H1 (cell line): ENCODE results near the gene GPR150. TPM values are rescaled to one million over a fixed set of nuclear protein-coding genes. Genes with fewer than 3 reads are reported as not detected.

Source experiments
- CTCF ChIA-PET: fragments of 300-600 bp; sonication (Branson Sonifier 250); formaldehyde crosslinking; loops from one replicate; lab custom pipeline; 2021; ENCODE audit not compliant: partially characterized antibody; lab: Charles Lee
- POLR2A ChIA-PET: fragments of 300-600 bp; sonication (Branson Sonifier 250); formaldehyde crosslinking; loops from one replicate; lab custom pipeline; 2021; ENCODE audit warnings: inconsistent platforms; ENCODE audit not compliant: partially characterized antibody; lab: Charles Lee
- DNase-seq, 2 experiments: peaks; one replicate each; pipeline versions ENCODE4 v3.0.0 to v3.0.0-alpha.2; 2010 to 2022; ENCODE audit warnings: low spot score in 2 of 2, low read depth in 1 of 2, mixed read lengths in 1 of 2
- FAIRE-seq: peaks from 2 replicates; lab custom pipeline; 2011; peaks lifted over from hg19 to GRCh38; lab: Jason Lieb, UNC
- H2AFZ ChIP-seq: 2 replicates; pipeline ENCODE4 v1.8.1; 2012; ENCODE audit warnings: low read length, inconsistent platforms
- H2AK5ac ChIP-seq: 2 replicates; pipeline ENCODE4 v1.6.1; 2013; ENCODE audit warnings: low read depth, low read length
- H2BK120ac ChIP-seq: replicated peaks from 2 replicates; pipeline ENCODE3; 2013; ENCODE audit warnings: low read depth, low read length, inconsistent platforms
- H2BK12ac ChIP-seq: 2 replicates; pipeline ENCODE4 v1.6.1; 2013; ENCODE audit warnings: low read depth, low read length
- H2BK15ac ChIP-seq: 2 replicates; pipeline ENCODE4 v1.6.1; 2013; ENCODE audit warnings: low read length
- H2BK20ac ChIP-seq: 2 replicates; pipeline ENCODE4 v1.6.1; 2013; ENCODE audit warnings: low read length
- H2BK5ac ChIP-seq: 2 replicates; pipeline ENCODE4 v1.6.1; 2013; ENCODE audit warnings: low read depth, low read length
- H3K14ac ChIP-seq: 2 replicates; pipeline ENCODE4 v1.6.1; 2013; ENCODE audit warnings: inconsistent platforms; ENCODE audit not compliant: insufficient read length
- H3K18ac ChIP-seq: 2 replicates; pipeline ENCODE4 v1.6.1; 2013; ENCODE audit warnings: low read length; ENCODE audit errors: extremely low read depth
- H3K23ac ChIP-seq: 2 replicates; pipeline ENCODE4 v1.6.1; 2013; ENCODE audit warnings: inconsistent platforms; ENCODE audit not compliant: insufficient read length
- H3K23me2 ChIP-seq: 2 replicates; pipeline ENCODE4 v1.6.1; 2013; ENCODE audit warnings: low read depth, low read length
- H3K27ac ChIP-seq: 2 replicates; pipeline ENCODE4 v1.6.1; 2011; ENCODE audit warnings: low read depth, low read length, inconsistent platforms
- H3K27me3 ChIP-seq, 4 experiments: replicated peaks in 1 of 4; 1 replicate in 1 of 4; 2 replicates in 3 of 4; pipeline versions ENCODE4 v1.6.1 to v1.8.1; 2011 to 2013; ENCODE audit warnings: low read length in 3 of 4, mild to moderate bottlenecking in 3 of 4, inconsistent platforms in 2 of 4, mixed read lengths in 2 of 4, moderate library complexity in 1 of 4; ENCODE audit not compliant: control insufficient read depth in 3 of 4, insufficient read depth in 3 of 4; ENCODE audit errors: extremely low read depth in 1 of 4
- H3K36me3 ChIP-seq, 4 experiments: 2 replicates each; pipeline versions ENCODE4 v1.6.1 to v1.8.1; 2011 to 2013; ENCODE audit warnings: mild to moderate bottlenecking in 4 of 4, low read length in 3 of 4, moderate library complexity in 2 of 4, control low read depth in 1 of 4, inconsistent platforms in 1 of 4; ENCODE audit not compliant: insufficient read depth in 4 of 4, control insufficient read depth in 2 of 4
- H3K4ac ChIP-seq: replicated peaks from 2 replicates; pipeline ENCODE3; 2013; ENCODE audit warnings: low read length, low read depth, mixed read lengths, inconsistent platforms; ENCODE audit not compliant: insufficient read length
- H3K4me1 ChIP-seq, 4 experiments: replicated peaks in 1 of 4; 1 replicate in 1 of 4; 2 replicates in 3 of 4; pipeline versions ENCODE4 v1.6.1 to v1.8.1; 2011 to 2013; ENCODE audit warnings: low read length in 3 of 4, inconsistent platforms in 2 of 4, mixed read lengths in 1 of 4; ENCODE audit not compliant: insufficient read depth in 4 of 4, control insufficient read depth in 3 of 4
- H3K4me2 ChIP-seq, 2 experiments: 2 replicates each; pipeline versions ENCODE4 v1.6.1 to v1.8.1; 2011 to 2013; ENCODE audit warnings: low read depth in 2 of 2, low read length in 2 of 2, control low read depth in 1 of 2, inconsistent platforms in 1 of 2, mild to moderate bottlenecking in 1 of 2; ENCODE audit not compliant: insufficient read depth in 1 of 2
- H3K4me3 ChIP-seq, 4 experiments: fragments of 200-600, 300-600 bp in 1 of 4; sonication (generic), shearing (Covaris generic), sonication (Bioruptor Twin) in 1 of 4; 2 replicates each; pipeline versions ENCODE4 v1.5.1 to v1.8.1; 2011 to 2016; ENCODE audit warnings: low read length in 4 of 4, low read depth in 3 of 4, control low read depth in 2 of 4, inconsistent platforms in 2 of 4, mild to moderate bottlenecking in 2 of 4, mixed read lengths in 1 of 4, moderate library complexity in 1 of 4; ENCODE audit not compliant: insufficient read depth in 2 of 4; ENCODE audit errors: extremely low read depth in 1 of 4
- H3K56ac ChIP-seq: replicated peaks from 2 replicates; pipeline ENCODE3; 2013; ENCODE audit warnings: low read depth, mild to moderate bottlenecking, mixed read lengths, low read length, inconsistent platforms; ENCODE audit not compliant: insufficient read length
- H3K79me1 ChIP-seq: 2 replicates; pipeline ENCODE4 v1.6.1; 2013; ENCODE audit warnings: low read depth, low read length, control low read depth
- H3K79me2 ChIP-seq, 2 experiments: 2 replicates each; pipeline versions ENCODE4 v1.6.1 to v1.8.1; 2012 to 2013; ENCODE audit warnings: low read length in 2 of 2, mild to moderate bottlenecking in 2 of 2, inconsistent platforms in 1 of 2; ENCODE audit not compliant: insufficient read depth in 2 of 2, control insufficient read depth in 1 of 2
- H3K9ac ChIP-seq, 4 experiments: replicated peaks in 1 of 4; 1 replicate in 1 of 4; 2 replicates in 3 of 4; pipeline versions ENCODE4 v1.6.1 to v1.8.1; 2011 to 2013; ENCODE audit warnings: low read depth in 3 of 4, low read length in 3 of 4, control low read depth in 2 of 4, mild to moderate bottlenecking in 2 of 4, moderate library complexity in 2 of 4, inconsistent platforms in 1 of 4; ENCODE audit errors: extremely low read depth in 1 of 4
- H3K9me3 ChIP-seq, 2 experiments: 2 replicates each; pipeline versions ENCODE4 v1.6.1 to v1.8.1; 2012 to 2013; ENCODE audit warnings: mild to moderate bottlenecking in 2 of 2, moderate library complexity in 2 of 2, control low read depth in 1 of 2, inconsistent platforms in 1 of 2, low read depth in 1 of 2, low read length in 1 of 2, mixed read lengths in 1 of 2; ENCODE audit not compliant: insufficient read depth in 2 of 2
- H4K20me1 ChIP-seq, 2 experiments: replicated peaks in 1 of 2; 2 replicates each; pipeline versions ENCODE3 to v1.8.1; 2011 to 2013; ENCODE audit warnings: inconsistent platforms in 2 of 2, low read length in 2 of 2, mild to moderate bottlenecking in 1 of 2; ENCODE audit not compliant: insufficient read depth in 2 of 2, control insufficient read depth in 1 of 2
- H4K5ac ChIP-seq: 2 replicates; pipeline ENCODE4 v1.6.1; 2013; ENCODE audit warnings: low read length, low read depth, mixed read lengths, inconsistent platforms; ENCODE audit not compliant: insufficient read length
- H4K8ac ChIP-seq: 2 replicates; pipeline ENCODE4 v1.8.0; 2013; ENCODE audit warnings: mild to moderate bottlenecking, moderate library complexity, low read length, inconsistent platforms; ENCODE audit not compliant: insufficient read depth; ENCODE audit errors: extremely low read depth
- H4K91ac ChIP-seq: replicated peaks from 2 replicates; pipeline ENCODE3; 2013; ENCODE audit warnings: low read length, mixed read lengths, inconsistent platforms; ENCODE audit not compliant: insufficient read length
- ASH2L ChIP-seq: fragments of 200-600, 300-600 bp; sonication (generic); IDR thresholded peaks from one replicate; pipeline ENCODE4 v1.7.1; 2017; ENCODE audit warnings: low read length
- BRCA1 ChIP-seq: IDR thresholded peaks from 2 replicates; pipeline ENCODE4 v1.6.1; 2012; ENCODE audit warnings: low read depth, low read length, improper control_type of control experiment
- CBX8 ChIP-seq: fragments of 300-800, 300-1000 bp; sonication (generic); IDR thresholded peaks from 2 replicates; pipeline ENCODE4 v1.7.1; 2016; ENCODE audit warnings: low read depth, low read length, borderline replicate concordance
- CHD2 ChIP-seq: IDR thresholded peaks from 2 replicates; pipeline ENCODE4 v1.6.1; 2012; ENCODE audit warnings: low read length, improper control_type of control experiment
- JUN ChIP-seq: IDR thresholded peaks from 2 replicates; pipeline ENCODE4 v1.6.1; 2011; ENCODE audit warnings: low read depth, mild to moderate bottlenecking, improper control_type of control experiment, low read length
- KDM1A ChIP-seq: fragments of 200-600, 300-600 bp; sonication (generic); IDR thresholded peaks from 2 replicates; pipeline ENCODE4 v1.7.1; 2016; ENCODE audit warnings: mild to moderate bottlenecking, low read length, borderline replicate concordance
- KDM5A ChIP-seq: fragments of 200-600 bp; IDR thresholded peaks from 2 replicates; pipeline ENCODE4 v1.7.1; 2012; ENCODE audit warnings: mild to moderate bottlenecking, low read length, inconsistent platforms, mixed read lengths
- SIX5 ChIP-seq: IDR thresholded peaks from 2 replicates; pipeline ENCODE4 v1.6.1; 2011; ENCODE audit warnings: mild to moderate bottlenecking, low read depth, low read length
- WGBS, 2 experiments: shearing (Covaris generic) in 1 of 2; methylation state at CpG; one replicate each; pipeline versions ENCODE4 v1.1.6 to v1.1.7; 2013 to 2015; ENCODE audit warnings: low lambda C conversion rate in 2 of 2, mixed read lengths in 2 of 2, inconsistent platforms in 1 of 2, low coverage in 1 of 2, missing lambda C conversion rate in 1 of 2; ENCODE audit not compliant: insufficient replicate concordance in 2 of 2, insufficient coverage in 1 of 2, insufficient read length in 1 of 2; ENCODE audit errors: extremely low coverage in 1 of 2, missing lambda C conversion rate in 1 of 2; 5-methylcytosine and 5-hydroxymethylcytosine counted together
- polyA plus RNA-seq, 7 experiments: library from polyadenylated mRNA; depleted of rRNA in 3 of 7; stranded (reverse) in 5 of 7; unstranded in 2 of 7; fragments of >200 nt in 5 of 7; fragments of 200-250 nt in 2 of 7; gene quantifications; 1 replicate in 5 of 7; 2 replicates in 1 of 7; 4 replicates in 1 of 7; pipeline versions ENCODE4 v1.2.1 to v1.2.3, GENCODE V29; 2011 to 2013; ENCODE audit warnings: missing spikeins in 2 of 7, mixed read lengths in 2 of 7
- total RNA-seq: library from RNA; stranded (reverse); fragmentation: NEBNext Ultra II Directional; extraction: Animal tissue kit (Norgen Biotek cat#: 25700); gene quantifications from 2 replicates; pipeline ENCODE4 v1.2.1, GENCODE V29; 2021

Gene GPR150
- total and polyA plus RNA-seq, 2 of the 8 experiments (the other 6 are each of a cell fraction or from before 2014, with no cell fraction given), result 0.14 TPM; not detected in 1

DNA sequence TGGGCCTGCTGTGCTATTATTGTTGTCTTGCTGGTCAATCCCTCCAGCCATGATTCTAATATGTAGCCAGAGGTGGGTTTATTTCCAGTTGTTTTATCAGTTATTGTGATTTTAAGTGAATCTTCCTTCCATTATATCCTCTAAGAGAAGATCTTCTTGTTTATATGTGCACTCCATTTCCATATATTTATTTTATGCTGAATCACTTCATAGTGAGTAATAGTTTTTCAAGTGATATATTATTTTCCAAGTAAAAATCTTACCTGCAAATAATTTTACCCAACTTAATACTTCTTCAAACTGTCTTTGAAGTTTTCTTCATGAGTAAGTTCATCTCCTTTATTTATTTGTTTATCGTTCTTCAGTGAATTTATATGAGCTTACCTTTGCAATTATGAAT lies 13.5 kb upstream of the GPR150 start:
- no peak overlapping the region for H3K56ac ChIP-seq
- H3K14ac ChIP-seq, result no peak overlapping the region
- no peaks in the 10 kb centered on the region for H3K79me2 ChIP-seq
- no peaks in the 10 kb centered on the region for H3K9me3 ChIP-seq
- WGBS, 2 experiments, result 76% methylated on average over 1 of the region's 1 CpG; no CpG with 5 or more reads in 1 of the 2 experiments
- no peak for TF ChIP-seq BRCA1
- no peak for TF ChIP-seq JUN
- TF ChIP-seq ASH2L, result no peak
- TF ChIP-seq CHD2, result no peak
- no peak for TF ChIP-seq KDM1A
- no peak for TF ChIP-seq CBX8
- TF ChIP-seq KDM5A, result no peak
- no peak for TF ChIP-seq SIX5
- H3K4ac ChIP-seq, result no peak overlapping the region
- no peak overlapping the region for H4K8ac ChIP-seq
- H2AK5ac ChIP-seq, result no peak overlapping the region
- no peak overlapping the region for H4K91ac ChIP-seq
- H3K79me1 ChIP-seq, result no peaks in the 10 kb centered on the region
- H2BK5ac ChIP-seq, result no peak overlapping the region
- no peak overlapping the region for H3K27ac ChIP-seq
- H3K23me2 ChIP-seq, result no peaks in the 10 kb centered on the region
- POLR2A ChIA-PET, result no interaction called here
- H3K18ac ChIP-seq, result no peak overlapping the region
- H2BK12ac ChIP-seq, result no peak overlapping the region
- no peak overlapping the region for H3K4me2 ChIP-seq
- H3K4me3 ChIP-seq, result no peak overlapping the region
- no peaks in the 10 kb centered on the region for H3K4me1 ChIP-seq
- H4K20me1 ChIP-seq, result no peaks in the 10 kb centered on the region
- H3K23ac ChIP-seq, result no peak overlapping the region
- H2BK20ac ChIP-seq, result no peak overlapping the region
- no peak overlapping the region for H3K9ac ChIP-seq
- CTCF ChIA-PET, result no interaction called here
- no peaks in the 10 kb centered on the region for H3K27me3 ChIP-seq
- H2BK15ac ChIP-seq, result no peak overlapping the region
- H3K36me3 ChIP-seq, result no peaks in the 10 kb centered on the region; a peak in 1 of 8 replicates
- H2AFZ ChIP-seq, result no peak overlapping the region
- H4K5ac ChIP-seq, result no peak overlapping the region
- H2BK120ac ChIP-seq, result no peak overlapping the region
- DNase-seq (no peak), FAIRE-seq (no peak)
